ENCODE results near the gene LMF2.
"Not testable (repeated sequence)": the region's sequence is repeated elsewhere in the genome, so short reads cannot be mapped to it uniquely, and the experiment has no call there.

LMF2 gene

GRCh38 chr22:50536226-50536625 lies 28.7 kb upstream of the LMF2 start:
- no peak for DNase-seq

GRCh38 chr22:50535113-50535512 lies 27.6 kb upstream of the LMF2 start:
- no peak for DNase-seq

GRCh38 chr22:50533856-50534711 lies 26.6 kb upstream of the LMF2 start:
- not testable (repeated sequence) for DNase-seq

- DNase-seq, result no peak
These were observed 25.6 kb upstream of the LMF2 start for GRCh38 chr22:50532824-50533796.

DNA sequence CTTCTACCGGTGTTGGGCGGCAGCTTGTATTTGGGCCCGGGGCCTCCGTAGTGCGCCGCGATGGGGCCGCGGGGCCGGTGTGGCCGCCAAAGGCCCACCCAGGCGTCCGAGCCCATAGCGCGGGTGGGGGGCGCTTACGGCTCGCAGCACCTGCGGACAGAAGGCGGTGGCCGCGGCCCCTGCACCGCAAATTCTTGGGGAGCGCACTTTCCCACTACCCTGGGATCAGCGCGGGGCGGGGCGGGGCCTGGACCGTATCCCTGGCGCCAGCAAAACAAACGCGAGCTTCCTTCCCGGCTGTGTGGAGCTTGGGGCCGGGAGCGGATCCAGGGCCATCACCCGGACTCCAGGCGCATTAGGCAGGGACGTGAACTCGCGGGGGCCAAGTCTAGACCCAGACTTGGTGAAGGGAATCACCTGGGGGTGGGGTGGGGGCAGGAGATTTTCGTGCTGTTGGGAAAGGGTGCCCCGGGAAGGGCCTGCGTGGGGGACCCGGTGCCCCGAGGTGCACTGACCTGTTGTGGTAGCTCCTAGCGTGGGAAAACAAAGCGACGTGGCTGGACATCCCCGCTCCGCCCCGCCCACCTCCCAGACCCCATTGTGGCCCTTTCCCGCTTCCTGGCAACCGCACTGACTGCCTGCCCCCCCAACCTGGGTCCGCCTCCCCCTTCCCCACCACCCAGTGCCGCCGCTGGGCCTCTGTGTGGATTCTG lies 24.6 kb upstream of the LMF2 start:
- DNase-seq, result peak in 1 of 56 donors; percentile 28

- no peak for DNase-seq
These were observed 24.1 kb upstream of the LMF2 start for GRCh38 chr22:50531546-50531961.

- peak in 1 of 56 donors; percentile 6 for DNase-seq
These were observed 23.5 kb upstream of the LMF2 start for GRCh38 chr22:50530877-50531545.

DNA sequence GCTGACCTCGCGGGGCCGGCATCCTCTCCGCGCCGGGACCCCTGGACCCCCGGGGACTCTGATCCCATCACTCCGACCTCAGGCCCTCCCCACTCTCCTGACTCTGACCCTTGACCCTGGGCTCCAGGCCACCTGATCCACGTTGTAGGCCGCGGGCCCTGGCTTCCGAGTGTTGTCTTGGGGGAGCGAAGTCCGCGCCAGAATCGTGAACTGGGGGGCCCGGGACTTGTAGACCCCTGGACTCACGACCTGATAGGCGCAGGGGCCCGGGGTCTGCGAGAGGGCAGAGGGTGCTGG lies 23.0 kb upstream of the LMF2 start:
- no peak for DNase-seq

DNA sequence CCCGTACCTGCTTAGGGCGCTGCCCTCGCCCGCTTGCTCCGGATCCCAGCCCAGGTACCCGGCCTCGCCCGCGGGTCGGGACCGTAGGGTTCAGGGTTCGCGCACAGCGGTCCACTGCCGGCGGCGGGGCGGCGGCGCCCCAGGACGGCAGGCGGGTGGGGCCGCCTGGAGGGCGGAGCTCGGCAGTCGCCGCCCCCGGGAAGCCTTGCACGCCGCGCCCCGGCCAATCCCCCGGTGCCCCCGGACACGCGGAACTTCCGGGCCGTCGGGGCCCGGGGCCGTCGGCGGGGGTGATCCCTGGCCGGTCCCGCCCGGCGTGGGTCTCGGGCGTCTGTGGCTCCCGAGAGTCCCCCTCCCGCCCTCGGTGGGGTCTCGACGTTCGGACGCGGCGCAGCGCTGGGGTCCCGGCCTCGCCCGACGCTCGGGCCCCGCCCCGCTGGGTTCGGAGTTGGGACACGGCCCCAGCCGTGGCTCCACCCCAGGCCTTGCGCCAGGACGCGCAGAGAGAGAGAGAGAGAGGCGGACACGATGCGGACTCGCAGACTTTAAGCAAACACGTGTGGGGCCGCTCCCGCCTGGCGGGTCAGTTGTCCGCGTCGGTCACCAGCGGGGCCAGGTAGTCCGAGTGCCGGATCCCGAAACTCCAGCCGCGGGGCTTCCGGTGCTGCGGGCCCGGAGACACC lies 22.5 kb upstream of the LMF2 start, which contains the start of gene TYMP:
TYMP (minus strand) TSS at position 116 of the 683 bp plus-strand sequence. CDS start 303 bp downstream, outside the sequence.
- DNase-seq, result peak in 2 of 56 donors; percentile 13 to 24

GRCh38 chr22:50529416-50529896 lies 22.0 kb upstream of the LMF2 start:
- DNase-seq, result no peak

DNA sequence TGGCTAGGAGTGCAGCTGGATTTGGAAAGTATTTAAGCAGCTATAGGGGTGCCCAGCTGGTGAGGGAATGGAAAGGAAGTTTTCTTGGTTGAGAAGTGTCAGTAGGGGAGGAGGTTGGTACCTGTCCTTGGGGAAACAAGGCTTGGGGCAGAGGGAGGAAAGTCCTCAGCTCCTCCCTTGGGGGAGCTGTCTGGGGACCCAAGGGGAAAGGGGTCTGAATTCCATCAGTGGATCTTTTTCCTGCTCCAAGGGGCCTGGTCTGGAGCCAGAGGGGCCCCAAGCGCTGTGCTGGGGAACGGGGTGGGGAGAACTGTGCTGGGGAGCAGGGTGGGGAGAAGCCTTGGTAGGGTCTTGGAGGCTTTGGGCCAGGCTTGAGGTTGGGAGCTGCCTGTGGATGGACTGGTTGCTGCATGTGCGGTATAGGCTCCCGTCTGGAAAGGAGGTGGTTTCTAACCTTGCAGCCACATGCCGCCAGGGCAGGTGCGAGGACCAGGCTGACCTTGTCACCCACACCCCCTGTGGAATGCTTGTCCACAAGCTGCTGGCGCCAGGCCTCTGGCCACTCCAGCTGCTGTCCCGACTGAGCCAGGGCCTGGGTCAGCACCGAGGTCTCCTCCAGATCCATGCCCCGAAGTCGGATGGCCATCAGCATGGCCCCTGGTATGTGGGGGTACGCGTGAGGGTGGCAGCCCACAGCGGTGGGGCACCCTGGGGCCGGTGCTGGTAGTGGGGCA lies 21.3 kb upstream of the LMF2 start:
- DNase-seq, result no peak

DNA sequence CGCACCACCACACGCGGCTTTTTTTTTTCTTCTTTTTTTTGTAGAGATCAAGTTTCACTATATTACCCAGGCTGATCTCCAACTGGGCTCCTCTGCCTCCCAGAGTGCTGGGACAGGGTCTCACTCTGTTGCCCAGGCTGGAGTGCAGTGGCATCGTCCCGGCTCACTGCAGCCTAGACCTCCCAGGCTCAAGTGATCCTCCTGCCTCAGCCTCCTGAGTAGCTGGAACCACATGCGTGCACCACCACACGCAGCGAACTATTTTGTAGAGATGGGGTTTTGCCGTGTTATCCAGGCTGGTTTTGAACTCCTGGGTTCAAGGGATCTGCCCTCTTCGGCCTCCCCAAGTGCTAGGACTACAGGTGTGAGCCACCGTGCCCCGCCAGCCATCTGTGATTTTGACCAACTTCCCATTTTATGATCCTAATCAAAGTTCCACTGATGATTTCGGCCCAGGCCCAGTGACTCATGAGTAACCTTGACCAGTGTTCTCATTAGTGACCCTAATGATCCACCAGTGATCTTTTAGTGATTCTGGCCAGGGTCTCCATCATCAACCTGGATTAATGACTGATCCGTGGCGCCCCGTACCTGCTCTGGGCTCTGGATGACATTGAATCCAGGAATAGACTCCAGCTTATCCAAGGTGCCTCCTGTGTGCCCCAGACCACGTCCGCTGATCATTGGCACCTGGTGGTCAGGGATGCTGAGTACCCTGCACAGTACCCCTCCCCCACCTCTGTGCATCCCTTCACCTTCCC lies 20.6 kb upstream of the LMF2 start:
- no peak for DNase-seq

- peak in 2 of 56 donors; percentile 6 to 38 for DNase-seq
These were observed 19.6 kb upstream of the LMF2 start for GRCh38 chr22:50526834-50527801.

GRCh38 chr22:50526108-50526833 lies 18.8 kb upstream of the LMF2 start:
- DNase-seq, result peak in 38 of 56 donors; percentile 20 to 78 (median 65)

DNA sequence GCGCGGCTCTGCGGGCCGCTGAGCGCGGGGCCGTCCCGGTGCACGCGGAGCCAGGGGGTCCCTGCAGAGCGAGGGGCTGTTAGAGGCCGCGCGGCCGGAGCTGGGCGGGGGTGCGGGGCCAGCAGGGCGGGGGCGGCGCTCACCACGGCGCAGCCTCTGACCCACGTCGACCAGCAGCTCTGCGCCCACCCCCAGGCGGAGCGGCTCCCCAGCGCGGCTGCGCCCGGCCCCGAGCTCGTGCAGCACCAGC lies 18.3 kb upstream of the LMF2 start:
- DNase-seq, result peak in 16 of 56 donors; percentile 60 to 89 (median 68)

DNA sequence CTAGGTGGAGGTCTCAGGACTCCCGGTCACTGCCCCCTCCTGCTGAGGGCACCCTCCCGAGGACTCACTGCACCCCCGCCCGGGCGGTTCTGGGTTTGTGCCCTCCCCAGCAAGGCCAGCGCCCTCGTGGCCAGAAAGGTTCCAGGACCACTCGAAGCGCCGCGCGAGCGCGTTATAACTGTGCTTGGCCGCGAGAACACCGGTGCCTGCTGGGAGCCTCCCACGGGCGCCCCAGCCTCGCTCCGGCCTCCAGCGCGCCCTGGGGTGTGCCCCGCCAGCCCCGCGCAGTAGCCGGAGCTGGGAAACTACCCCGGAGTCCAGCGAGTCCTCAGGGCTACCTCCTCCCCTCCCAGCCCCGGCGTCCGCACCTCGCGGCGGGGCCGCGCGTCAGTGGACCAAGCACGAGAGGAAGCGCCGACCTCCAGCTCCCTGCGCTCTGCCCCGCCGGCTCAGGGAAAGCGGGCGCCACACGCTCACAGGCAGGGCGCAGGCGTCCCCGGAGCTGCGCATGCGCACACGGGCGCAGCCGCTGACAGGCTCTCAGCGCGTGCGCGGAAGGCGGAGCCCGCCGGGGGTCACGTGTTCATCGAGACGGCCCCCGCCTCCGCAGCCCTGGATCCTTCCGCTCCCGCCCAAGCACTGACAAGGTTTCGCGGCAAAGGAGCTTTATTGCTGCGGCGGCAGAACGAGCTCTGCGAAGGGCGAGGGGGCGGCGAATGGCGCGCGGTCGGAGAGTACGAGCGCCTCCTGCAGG lies 17.8 kb upstream of the LMF2 start, which contains the start of gene SCO2:
SCO2 (minus strand) TSS at position 495 of the 754 bp plus-strand sequence. CDS start 1,187 bp downstream, outside the sequence.
- DNase-seq, result peak; percentile 36 to 96 (median 89)

Data from nucleus accumbens (tissue), 56 donors.